GM23248 (cell line): ENCODE measurements around the gene ATP7B.

Experiments used
- EZH2 ChIP-seq: fragments of 200-600 bp; sonication (generic); IDR thresholded peaks from 2 replicates; pipeline ENCODE4 v1.6.1; 2018; ENCODE audit warnings: antibody characterized with exemption, mild to moderate bottlenecking; ENCODE audit not compliant: insufficient read depth, poor library complexity, severe bottlenecking
- EZH2phosphoT487 ChIP-seq: fragments of 200-600 bp; sonication (generic); IDR thresholded peaks from 2 replicates; pipeline ENCODE4 v1.6.1; 2018; ENCODE audit warnings: antibody characterized with exemption, moderate library complexity, mild to moderate bottlenecking, low read depth; ENCODE audit not compliant: insufficient read depth

DNA sequence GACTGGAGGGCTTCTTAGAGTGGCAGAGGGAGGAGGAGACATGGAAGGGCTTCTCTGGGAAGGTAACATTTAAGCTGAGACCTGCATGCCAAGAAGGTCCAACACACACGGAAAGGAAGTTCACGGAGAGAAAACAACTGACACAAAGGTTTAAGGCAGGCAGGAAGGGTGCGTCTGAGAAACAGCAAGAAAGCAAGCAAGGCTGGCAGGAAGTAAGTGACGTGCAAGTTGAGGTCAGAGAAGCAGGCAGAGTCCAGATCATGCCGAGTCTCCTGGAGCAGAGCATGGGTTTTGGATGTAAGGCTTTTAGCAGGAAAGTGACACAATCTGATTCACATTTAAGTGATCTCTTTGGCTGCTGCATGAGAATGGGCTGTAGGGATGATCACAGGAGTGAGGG, 60.5 kb downstream of the ATP7B start:
- TF ChIP-seq EZH2 (no peak), EZH2phosphoT487 (no peak)
